HAP-1 (cell line): ENCODE measurements around the gene OR2L5.

Experiments
- DNase-seq, 2 experiments: peaks; one replicate each; pipeline ENCODE4 v3.0.0-alpha.2; 2016 to 2020; ENCODE audit warnings: low spot score in 2 of 2
- H3K27me3 ChIP-seq: fragments of 250-450 bp; sonication (Bioruptor Pico); 2 replicates; pipeline ENCODE4 v1.5.1; 2020; ENCODE audit warnings: low read depth, mild to moderate bottlenecking, moderate library complexity
- H3K36me3 ChIP-seq: fragments of 250-450 bp; sonication (Bioruptor Pico); replicated peaks from 2 replicates; pipeline ENCODE4 v1.5.1; 2020; ENCODE audit warnings: mild to moderate bottlenecking
- H3K4me1 ChIP-seq: fragments of 250-450 bp; sonication (Bioruptor Pico); 2 replicates; pipeline ENCODE4 v1.5.1; 2020; ENCODE audit warnings: mild to moderate bottlenecking
- H3K4me3 ChIP-seq: fragments of 250-450 bp; sonication (Bioruptor Pico); 2 replicates; pipeline ENCODE4 v1.5.1; 2020; ENCODE audit warnings: mild to moderate bottlenecking, moderate library complexity
- H3K9me3 ChIP-seq: fragments of 250-450 bp; sonication (Bioruptor Pico); 2 replicates; pipeline ENCODE4 v1.5.1; 2020; ENCODE audit warnings: mild to moderate bottlenecking, moderate library complexity
- in situ Hi-C: fragments of 300-500 bp; cut with MboI; formaldehyde crosslinking; loops from 3 replicates; pipeline ENCODE4 v1.14.3; 2020; ENCODE audit warnings: low sequenced_read_pairs, inconsistent platforms, mixed read lengths

The OR2L5 gene

GRCh38 chr1:248013229-248013710, at the start of gene OR2L5:
Gene OR2L5 (plus strand): TSS chr1:248013660. CDS start chr1:248021948, 8,288 bp downstream.
- in situ Hi-C loops: no loop called here
- DNase-seq: no peak
- no peaks in the 10 kb centered on the region for H3K4me1 ChIP-seq
- H3K4me3 ChIP-seq: no peak within 1 kb of the TSS
- H3K36me3 ChIP-seq: no peaks in the 10 kb centered on the region
- no peaks in the 10 kb centered on the region for H3K27me3 ChIP-seq
- no peaks in the 10 kb centered on the region for H3K9me3 ChIP-seq

GRCh38 chr1:247964933-247965332, 48.5 kb upstream of the OR2L5 start, which contains the start of gene OR2AK2:
Gene OR2AK2 (plus strand): TSS chr1:247965233. CDS start chr1:247965377, 144 bp downstream.
- in situ Hi-C loops: no loop called here
- no peaks in the 10 kb centered on the region for H3K9me3 ChIP-seq
- no peaks in the 10 kb centered on the region for H3K27me3 ChIP-seq

GRCh38 chr1:247966532-247967204, 46.8 kb upstream of the OR2L5 start:
- no peak overlapping the region for H3K4me3 ChIP-seq
- H3K36me3 ChIP-seq: no peaks in the 10 kb centered on the region
- no peaks in the 10 kb centered on the region for H3K27me3 ChIP-seq
- no peak for DNase-seq
- in situ Hi-C loops: no loop called here
- H3K4me1 ChIP-seq: no peaks in the 10 kb centered on the region
- H3K9me3 ChIP-seq: no peaks in the 10 kb centered on the region

More at GRCh38 chr1:247964933-247965332, 48.5 kb upstream of the OR2L5 start, which contains the start of gene OR2AK2:
- DNase-seq: no peak
- Histone ChIP-seq H3K36me3 (no peaks in the 10 kb centered on the region), H3K4me3 (no peak within 1 kb of the TSS), H3K4me1 (no peaks in the 10 kb centered on the region)

- Histone ChIP-seq H3K9me3 (no peaks in the 10 kb centered on the region), H3K4me1 (no peaks in the 10 kb centered on the region), H3K4me3 (no peak overlapping the region), H3K27me3 (no peaks in the 10 kb centered on the region), H3K36me3 (no peaks in the 10 kb centered on the region)
- in situ Hi-C loops: no loop called here
- DNase-seq: no peak
Measured at GRCh38 chr1:247992986-247993385, 20.5 kb upstream of the OR2L5 start.

- in situ Hi-C loops: no loop called here
- no peak for DNase-seq
- Histone ChIP-seq H3K9me3 (no peaks in the 10 kb centered on the region), H3K4me1 (no peaks in the 10 kb centered on the region), H3K4me3 (no peak overlapping the region), H3K36me3 (no peaks in the 10 kb centered on the region), H3K27me3 (no peaks in the 10 kb centered on the region)
Measured at GRCh38 chr1:247998811-247999210, 14.6 kb upstream of the OR2L5 start.

GRCh38 chr1:248000169-248000568, 13.3 kb upstream of the OR2L5 start:
- H3K27me3 ChIP-seq: no peaks in the 10 kb centered on the region
- no peaks in the 10 kb centered on the region for H3K36me3 ChIP-seq
- no peak overlapping the region for H3K4me3 ChIP-seq
- H3K4me1 ChIP-seq: no peaks in the 10 kb centered on the region
- in situ Hi-C loops: no loop called here
- DNase-seq: no peak
- no peaks in the 10 kb centered on the region for H3K9me3 ChIP-seq

GRCh38 chr1:248007778-248008177, 5.7 kb upstream of the OR2L5 start:
- H3K4me1 ChIP-seq: no peaks in the 10 kb centered on the region
- in situ Hi-C loops: no loop called here

GRCh38 chr1:248009681-248010080, 3.8 kb upstream of the OR2L5 start:
- H3K4me1 ChIP-seq: no peaks in the 10 kb centered on the region
- no peak for DNase-seq
- no peaks in the 10 kb centered on the region for H3K27me3 ChIP-seq
- H3K36me3 ChIP-seq: no peaks in the 10 kb centered on the region
- no peaks in the 10 kb centered on the region for H3K9me3 ChIP-seq
- H3K4me3 ChIP-seq: no peak overlapping the region
- in situ Hi-C loops: no loop called here

More at GRCh38 chr1:248007778-248008177, 5.7 kb upstream of the OR2L5 start:
- Histone ChIP-seq H3K9me3 (no peaks in the 10 kb centered on the region), H3K36me3 (no peaks in the 10 kb centered on the region), H3K27me3 (no peaks in the 10 kb centered on the region), H3K4me3 (no peak overlapping the region)
- DNase-seq: no peak

- no peak for DNase-seq
- no peaks in the 10 kb centered on the region for H3K36me3 ChIP-seq
- no peaks in the 10 kb centered on the region for H3K9me3 ChIP-seq
- no peaks in the 10 kb centered on the region for H3K4me1 ChIP-seq
- H3K27me3 ChIP-seq: no peaks in the 10 kb centered on the region
- H3K4me3 ChIP-seq: no peak overlapping the region
- in situ Hi-C loops: no loop called here
Measured at GRCh38 chr1:248015803-248016202, 2.3 kb downstream of the OR2L5 start.

GRCh38 chr1:248029770-248030169, 16.3 kb downstream of the OR2L5 start, which contains the start of gene OR2L2:
Gene OR2L2 (plus strand): TSS chr1:248030070. CDS start chr1:248038268, 8,198 bp downstream.
- in situ Hi-C loops: no loop called here
- no peaks in the 10 kb centered on the region for H3K36me3 ChIP-seq

GRCh38 chr1:248045209-248045608, 31.7 kb downstream of the OR2L5 start:
- Histone ChIP-seq H3K4me1 (no peaks in the 10 kb centered on the region), H3K9me3 (no peaks in the 10 kb centered on the region), H3K36me3 (no peaks in the 10 kb centered on the region), H3K27me3 (no peaks in the 10 kb centered on the region), H3K4me3 (no peak overlapping the region)
- DNase-seq: no peak
- in situ Hi-C loops: no loop called here

More at GRCh38 chr1:248029770-248030169, 16.3 kb downstream of the OR2L5 start, which contains the start of gene OR2L2:
- no peak within 1 kb of the TSS for H3K4me3 ChIP-seq
- no peaks in the 10 kb centered on the region for H3K9me3 ChIP-seq
- H3K27me3 ChIP-seq: no peaks in the 10 kb centered on the region
- DNase-seq: no peak
- H3K4me1 ChIP-seq: no peaks in the 10 kb centered on the region

GRCh38 chr1:248046536-248046935, 33.1 kb downstream of the OR2L5 start, which contains the start of gene OR2L3:
Gene OR2L3 (plus strand): TSS chr1:248046836. CDS start chr1:248060682, 13,846 bp downstream.
- DNase-seq: no peak
- H3K9me3 ChIP-seq: no peaks in the 10 kb centered on the region
- H3K4me1 ChIP-seq: no peaks in the 10 kb centered on the region
- in situ Hi-C loops: no loop called here
- no peak within 1 kb of the TSS for H3K4me3 ChIP-seq
- no peaks in the 10 kb centered on the region for H3K36me3 ChIP-seq
- H3K27me3 ChIP-seq: no peaks in the 10 kb centered on the region

- no peaks in the 10 kb centered on the region for H3K9me3 ChIP-seq
Measured at GRCh38 chr1:248047008-248047407, 33.5 kb downstream of the OR2L5 start.

GRCh38 chr1:248054671-248055070, 41.2 kb downstream of the OR2L5 start:
- in situ Hi-C loops: no loop called here
- H3K36me3 ChIP-seq: no peaks in the 10 kb centered on the region
- H3K9me3 ChIP-seq: no peaks in the 10 kb centered on the region
- no peak overlapping the region for H3K4me3 ChIP-seq
- H3K4me1 ChIP-seq: no peaks in the 10 kb centered on the region
- H3K27me3 ChIP-seq: no peaks in the 10 kb centered on the region
- DNase-seq: no peak

More at GRCh38 chr1:248047008-248047407, 33.5 kb downstream of the OR2L5 start:
- no peaks in the 10 kb centered on the region for H3K4me1 ChIP-seq
- DNase-seq: no peak
- no peak overlapping the region for H3K4me3 ChIP-seq
- in situ Hi-C loops: no loop called here
- H3K27me3 ChIP-seq: no peaks in the 10 kb centered on the region
- no peaks in the 10 kb centered on the region for H3K36me3 ChIP-seq
